Measurements from ENCODE around the gene RAD51D. TPM values are rescaled to one million over a fixed set of nuclear protein-coding genes. Genes with fewer than 3 reads are reported as not detected.

RAD51D gene
- total and polyA plus RNA-seq, 10 of the 15 experiments (the other 5 are each of a cell fraction or from before 2014, with no cell fraction given): 2.6 to 29.3 (median 13.5) TPM

DNA sequence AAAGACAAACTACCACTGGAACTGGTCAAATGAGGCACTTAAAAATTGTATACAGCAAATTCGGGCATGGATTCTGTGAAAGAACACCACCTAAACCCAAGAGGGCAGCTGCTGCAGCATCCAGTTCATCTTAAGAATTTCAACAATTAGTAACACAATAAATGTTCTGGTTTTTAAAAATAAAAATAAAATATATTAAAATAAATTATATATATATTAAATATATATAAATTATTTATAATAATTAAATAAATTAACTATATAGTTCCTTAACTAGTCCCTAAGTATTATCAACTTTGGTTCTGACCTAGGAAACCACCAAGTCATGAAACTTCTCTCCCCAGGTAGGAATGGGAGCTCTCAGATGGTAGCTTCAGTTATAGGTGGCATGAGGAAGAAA lies 42.8 kb downstream of the RAD51D start:
- ATAC-seq: no peak
- intact Hi-C loops (cut with micrococcal nuclease; ENCODE audit: unreplicated experiment): no loop called here

More for the DNA sequence above, 42.8 kb downstream of the RAD51D start:
- in situ Hi-C loops (cut with MboI): no loop called here
- ChIA-PET CTCF (interaction anchor here (1.1 to 2.2 kb wide), 6 partner anchors 8 to 42 kb away, joined by 3 to 7 read pairs (median 3); no protein-coding TSS in a partner anchor), POLR2A (interaction anchor here (1.4 to 7.1 kb wide), 5 partner anchors 9 to 30 kb away, joined by 5 to 102 read pairs (median 11); partner anchors contain the start of gene RFFL), SMC1A (ENCODE audit: uncharacterized antibody, unreplicated experiment) (interaction anchor here (1.2 to 14.7 kb wide), 3 partner anchors 9 to 36 kb away, joined by 5 to 534 read pairs (median 5); partner anchors contain the start of gene RFFL), RAD21 (ENCODE audit: unreplicated experiment) (interaction anchor here (0.9 to 22.2 kb wide), 4 partner anchors 8 to 48 kb away, joined by 3 to 452 read pairs (median 230); partner anchors contain the start of gene RFFL)
- H3K27ac ChIP-seq (ENCODE audit: control insufficient read depth, insufficient read depth): no peak overlapping the region; the same call in 1 of the 2 replicates
- 92% methylated on average over 1 of the region's 1 CpG for WGBS (ENCODE audit: insufficient coverage, insufficient replicate concordance, low lambda C conversion rate, missing lambda C conversion rate)
- H3K9me3 ChIP-seq (replicated peaks; ENCODE audit: control insufficient read depth, insufficient read depth, low read length): no peaks in the 10 kb centered on the region
- H3K4me3 ChIP-seq: no peak overlapping the region
- H3K79me2 ChIP-seq (ENCODE audit: control insufficient read depth, insufficient read depth, low read length): peaks cover 83% of the 10 kb centered on the region
- H4K20me1 ChIP-seq (ENCODE audit: control insufficient read depth, insufficient read depth): no peaks in the 10 kb centered on the region
- no peak overlapping the region for H3K9ac ChIP-seq (ENCODE audit: control insufficient read depth, insufficient read depth, low read length)
- DNase-seq (ENCODE audit: low read depth, low spot score) (no peak), FAIRE-seq (no peak)
- H3K4me1 ChIP-seq (ENCODE audit: control insufficient read depth, insufficient read depth, low read length): peaks cover 40% of the 10 kb centered on the region
- no peaks in the 10 kb centered on the region for H3K36me3 ChIP-seq (ENCODE audit: control insufficient read depth in 2 of 2, insufficient read depth in 2 of 2, low read length in 1 of 2)
- no peaks in the 10 kb centered on the region for H3K27me3 ChIP-seq (replicated peaks in 1 of 2; ENCODE audit: control insufficient read depth in 2 of 2, insufficient read depth in 2 of 2, low read length in 1 of 2)
- no peak overlapping the region for H2AFZ ChIP-seq (ENCODE audit: control insufficient read depth, low read depth, low read length)
- TF ChIP-seq RAD21 (IDR thresholded peaks at IDR 0.05; ENCODE audit: insufficient read depth, low read depth, low read length) (no peak), NFXL1 (IDR thresholded peaks at IDR 0.05; ENCODE audit: borderline replicate concordance) (no peak), KDM1A (IDR thresholded peaks at IDR 0.05; ENCODE audit: borderline replicate concordance) (no peak), MYC (IDR thresholded peaks at IDR 0.05; ENCODE audit: insufficient read depth, insufficient read length, insufficient replicate concordance, low read length, severe bottlenecking) (no peak)
- TF ChIP-seq, protein P1, sequence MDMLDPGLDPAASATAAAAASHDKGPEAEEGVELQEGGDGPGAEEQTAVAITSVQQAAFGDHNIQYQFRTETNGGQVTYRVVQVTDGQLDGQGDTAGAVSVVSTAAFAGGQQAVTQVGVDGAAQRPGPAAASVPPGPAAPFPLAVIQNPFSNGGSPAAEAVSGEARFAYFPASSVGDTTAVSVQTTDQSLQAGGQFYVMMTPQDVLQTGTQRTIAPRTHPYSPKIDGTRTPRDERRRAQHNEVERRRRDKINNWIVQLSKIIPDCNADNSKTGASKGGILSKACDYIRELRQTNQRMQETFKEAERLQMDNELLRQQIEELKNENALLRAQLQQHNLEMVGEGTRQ (IDR thresholded peaks at IDR 0.05; ENCODE audit: borderline replicate concordance, low read depth, low read length): no peak
- TF ChIP-seq, protein P2, sequence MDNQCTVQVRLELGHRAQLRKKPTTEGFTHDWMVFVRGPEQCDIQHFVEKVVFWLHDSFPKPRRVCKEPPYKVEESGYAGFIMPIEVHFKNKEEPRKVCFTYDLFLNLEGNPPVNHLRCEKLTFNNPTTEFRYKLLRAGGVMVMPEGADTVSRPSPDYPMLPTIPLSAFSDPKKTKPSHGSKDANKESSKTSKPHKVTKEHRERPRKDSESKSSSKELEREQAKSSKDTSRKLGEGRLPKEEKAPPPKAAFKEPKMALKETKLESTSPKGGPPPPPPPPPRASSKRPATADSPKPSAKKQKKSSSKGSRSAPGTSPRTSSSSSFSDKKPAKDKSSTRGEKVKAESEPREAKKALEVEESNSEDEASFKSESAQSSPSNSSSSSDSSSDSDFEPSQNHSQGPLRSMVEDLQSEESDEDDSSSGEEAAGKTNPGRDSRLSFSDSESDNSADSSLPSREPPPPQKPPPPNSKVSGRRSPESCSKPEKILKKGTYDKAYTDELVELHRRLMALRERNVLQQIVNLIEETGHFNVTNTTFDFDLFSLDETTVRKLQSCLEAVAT (IDR thresholded peaks at IDR 0.05): no peak
- BruUV-seq (replicated peaks): no TSS peak
- no peak overlapping the region for H3K4me2 ChIP-seq (ENCODE audit: control insufficient read depth, insufficient read depth)
